H1 (cell line): ENCODE measurements around the gene INAFM1. TPM values are rescaled to one million over a fixed set of nuclear protein-coding genes. Genes with fewer than 3 reads are reported as not detected.

Experiments
- CTCF ChIA-PET: fragments of 300-600 bp; sonication (Branson Sonifier 250); formaldehyde crosslinking; loops from one replicate; lab custom pipeline; 2021; ENCODE audit not compliant: partially characterized antibody; lab: Charles Lee
- POLR2A ChIA-PET: fragments of 300-600 bp; sonication (Branson Sonifier 250); formaldehyde crosslinking; loops from one replicate; lab custom pipeline; 2021; ENCODE audit warnings: inconsistent platforms; ENCODE audit not compliant: partially characterized antibody; lab: Charles Lee
- DNase-seq, 2 experiments: peaks; one replicate each; pipeline versions ENCODE4 v3.0.0 to v3.0.0-alpha.2; 2010 to 2022; ENCODE audit warnings: low spot score in 2 of 2, low read depth in 1 of 2, mixed read lengths in 1 of 2
- FAIRE-seq: peaks from 2 replicates; lab custom pipeline; 2011; peaks lifted over from hg19 to GRCh38; lab: Jason Lieb, UNC
- H2AFZ ChIP-seq: 2 replicates; pipeline ENCODE4 v1.8.1; 2012; ENCODE audit warnings: low read length, inconsistent platforms
- H2AK5ac ChIP-seq: 2 replicates; pipeline ENCODE4 v1.6.1; 2013; ENCODE audit warnings: low read depth, low read length
- H2BK120ac ChIP-seq: replicated peaks from 2 replicates; pipeline ENCODE3; 2013; ENCODE audit warnings: low read depth, low read length, inconsistent platforms
- H2BK12ac ChIP-seq: 2 replicates; pipeline ENCODE4 v1.6.1; 2013; ENCODE audit warnings: low read depth, low read length
- H2BK15ac ChIP-seq: 2 replicates; pipeline ENCODE4 v1.6.1; 2013; ENCODE audit warnings: low read length
- H2BK20ac ChIP-seq: 2 replicates; pipeline ENCODE4 v1.6.1; 2013; ENCODE audit warnings: low read length
- H2BK5ac ChIP-seq: 2 replicates; pipeline ENCODE4 v1.6.1; 2013; ENCODE audit warnings: low read depth, low read length
- H3K14ac ChIP-seq: 2 replicates; pipeline ENCODE4 v1.6.1; 2013; ENCODE audit warnings: inconsistent platforms; ENCODE audit not compliant: insufficient read length
- H3K18ac ChIP-seq: 2 replicates; pipeline ENCODE4 v1.6.1; 2013; ENCODE audit warnings: low read length; ENCODE audit errors: extremely low read depth
- H3K23ac ChIP-seq: 2 replicates; pipeline ENCODE4 v1.6.1; 2013; ENCODE audit warnings: inconsistent platforms; ENCODE audit not compliant: insufficient read length
- H3K23me2 ChIP-seq: 2 replicates; pipeline ENCODE4 v1.6.1; 2013; ENCODE audit warnings: low read depth, low read length
- H3K27ac ChIP-seq: 2 replicates; pipeline ENCODE4 v1.6.1; 2011; ENCODE audit warnings: low read depth, low read length, inconsistent platforms
- H3K27me3 ChIP-seq, 4 experiments: replicated peaks in 1 of 4; 1 replicate in 1 of 4; 2 replicates in 3 of 4; pipeline versions ENCODE4 v1.6.1 to v1.8.1; 2011 to 2013; ENCODE audit warnings: low read length in 3 of 4, mild to moderate bottlenecking in 3 of 4, inconsistent platforms in 2 of 4, mixed read lengths in 2 of 4, moderate library complexity in 1 of 4; ENCODE audit not compliant: control insufficient read depth in 3 of 4, insufficient read depth in 3 of 4; ENCODE audit errors: extremely low read depth in 1 of 4
- H3K36me3 ChIP-seq, 4 experiments: 2 replicates each; pipeline versions ENCODE4 v1.6.1 to v1.8.1; 2011 to 2013; ENCODE audit warnings: mild to moderate bottlenecking in 4 of 4, low read length in 3 of 4, moderate library complexity in 2 of 4, control low read depth in 1 of 4, inconsistent platforms in 1 of 4; ENCODE audit not compliant: insufficient read depth in 4 of 4, control insufficient read depth in 2 of 4
- H3K4ac ChIP-seq: replicated peaks from 2 replicates; pipeline ENCODE3; 2013; ENCODE audit warnings: low read length, low read depth, mixed read lengths, inconsistent platforms; ENCODE audit not compliant: insufficient read length
- H3K4me1 ChIP-seq, 4 experiments: replicated peaks in 1 of 4; 1 replicate in 1 of 4; 2 replicates in 3 of 4; pipeline versions ENCODE4 v1.6.1 to v1.8.1; 2011 to 2013; ENCODE audit warnings: low read length in 3 of 4, inconsistent platforms in 2 of 4, mixed read lengths in 1 of 4; ENCODE audit not compliant: insufficient read depth in 4 of 4, control insufficient read depth in 3 of 4
- H3K4me2 ChIP-seq, 2 experiments: 2 replicates each; pipeline versions ENCODE4 v1.6.1 to v1.8.1; 2011 to 2013; ENCODE audit warnings: low read depth in 2 of 2, low read length in 2 of 2, control low read depth in 1 of 2, inconsistent platforms in 1 of 2, mild to moderate bottlenecking in 1 of 2; ENCODE audit not compliant: insufficient read depth in 1 of 2
- H3K4me3 ChIP-seq, 4 experiments: fragments of 200-600, 300-600 bp in 1 of 4; sonication (generic), shearing (Covaris generic), sonication (Bioruptor Twin) in 1 of 4; 2 replicates each; pipeline versions ENCODE4 v1.5.1 to v1.8.1; 2011 to 2016; ENCODE audit warnings: low read length in 4 of 4, low read depth in 3 of 4, control low read depth in 2 of 4, inconsistent platforms in 2 of 4, mild to moderate bottlenecking in 2 of 4, mixed read lengths in 1 of 4, moderate library complexity in 1 of 4; ENCODE audit not compliant: insufficient read depth in 2 of 4; ENCODE audit errors: extremely low read depth in 1 of 4
- H3K56ac ChIP-seq: replicated peaks from 2 replicates; pipeline ENCODE3; 2013; ENCODE audit warnings: low read depth, mild to moderate bottlenecking, mixed read lengths, low read length, inconsistent platforms; ENCODE audit not compliant: insufficient read length
- H3K79me1 ChIP-seq: 2 replicates; pipeline ENCODE4 v1.6.1; 2013; ENCODE audit warnings: low read depth, low read length, control low read depth
- H3K79me2 ChIP-seq, 2 experiments: 2 replicates each; pipeline versions ENCODE4 v1.6.1 to v1.8.1; 2012 to 2013; ENCODE audit warnings: low read length in 2 of 2, mild to moderate bottlenecking in 2 of 2, inconsistent platforms in 1 of 2; ENCODE audit not compliant: insufficient read depth in 2 of 2, control insufficient read depth in 1 of 2
- H3K9ac ChIP-seq, 4 experiments: replicated peaks in 1 of 4; 1 replicate in 1 of 4; 2 replicates in 3 of 4; pipeline versions ENCODE4 v1.6.1 to v1.8.1; 2011 to 2013; ENCODE audit warnings: low read depth in 3 of 4, low read length in 3 of 4, control low read depth in 2 of 4, mild to moderate bottlenecking in 2 of 4, moderate library complexity in 2 of 4, inconsistent platforms in 1 of 4; ENCODE audit errors: extremely low read depth in 1 of 4
- H3K9me3 ChIP-seq, 2 experiments: 2 replicates each; pipeline versions ENCODE4 v1.6.1 to v1.8.1; 2012 to 2013; ENCODE audit warnings: mild to moderate bottlenecking in 2 of 2, moderate library complexity in 2 of 2, control low read depth in 1 of 2, inconsistent platforms in 1 of 2, low read depth in 1 of 2, low read length in 1 of 2, mixed read lengths in 1 of 2; ENCODE audit not compliant: insufficient read depth in 2 of 2
- H4K20me1 ChIP-seq, 2 experiments: replicated peaks in 1 of 2; 2 replicates each; pipeline versions ENCODE3 to v1.8.1; 2011 to 2013; ENCODE audit warnings: inconsistent platforms in 2 of 2, low read length in 2 of 2, mild to moderate bottlenecking in 1 of 2; ENCODE audit not compliant: insufficient read depth in 2 of 2, control insufficient read depth in 1 of 2
- H4K5ac ChIP-seq: 2 replicates; pipeline ENCODE4 v1.6.1; 2013; ENCODE audit warnings: low read length, low read depth, mixed read lengths, inconsistent platforms; ENCODE audit not compliant: insufficient read length
- H4K8ac ChIP-seq: 2 replicates; pipeline ENCODE4 v1.8.0; 2013; ENCODE audit warnings: mild to moderate bottlenecking, moderate library complexity, low read length, inconsistent platforms; ENCODE audit not compliant: insufficient read depth; ENCODE audit errors: extremely low read depth
- H4K91ac ChIP-seq: replicated peaks from 2 replicates; pipeline ENCODE3; 2013; ENCODE audit warnings: low read length, mixed read lengths, inconsistent platforms; ENCODE audit not compliant: insufficient read length
- BCL11A ChIP-seq, 2 experiments: IDR thresholded peaks; one replicate each; pipeline ENCODE4 v1.6.1; 2011; ENCODE audit warnings: low read depth in 2 of 2, low read length in 2 of 2, mild to moderate bottlenecking in 2 of 2
- CHD2 ChIP-seq: IDR thresholded peaks from 2 replicates; pipeline ENCODE4 v1.6.1; 2012; ENCODE audit warnings: low read length, improper control_type of control experiment
- CTBP2 ChIP-seq: IDR thresholded peaks from 2 replicates; pipeline ENCODE4 v1.7.0; 2011; ENCODE audit warnings: borderline replicate concordance, mild to moderate bottlenecking, moderate library complexity, mixed read lengths, low read length; ENCODE audit not compliant: insufficient read depth, insufficient read length
- MAFK ChIP-seq: IDR thresholded peaks from 2 replicates; pipeline ENCODE4 v1.6.1; 2012; ENCODE audit warnings: low read depth, mild to moderate bottlenecking, improper control_type of control experiment, low read length
- NANOG ChIP-seq: IDR thresholded peaks from 2 replicates; pipeline ENCODE4 v1.6.1; 2011; ENCODE audit warnings: low read length, low read depth, mild to moderate bottlenecking, inconsistent platforms; ENCODE audit not compliant: insufficient read depth, poor library complexity, severe bottlenecking
- POLR2A ChIP-seq, 2 experiments: IDR thresholded peaks; 1 replicate in 1 of 2; 2 replicates in 1 of 2; pipeline ENCODE4 v1.6.1; 2011; ENCODE audit warnings: low read depth in 2 of 2, low read length in 2 of 2, mild to moderate bottlenecking in 2 of 2; ENCODE audit errors: control extremely low read depth in 1 of 2
- POLR2AphosphoS5 ChIP-seq: IDR thresholded peaks from 2 replicates; pipeline ENCODE4 v1.6.1; 2011; ENCODE audit warnings: low read depth, low read length
- RAD21 ChIP-seq, 2 experiments: IDR thresholded peaks in 1 of 2; conservative IDR thresholded peaks in 1 of 2; 2 replicates each; pipeline ENCODE4 v1.6.1; 2011; ENCODE audit warnings: low read depth in 2 of 2, low read length in 2 of 2, improper control_type of control experiment in 1 of 2, inconsistent platforms in 1 of 2, mild to moderate bottlenecking in 1 of 2, moderate library complexity in 1 of 2
- RFX5 ChIP-seq: IDR thresholded peaks from 2 replicates; pipeline ENCODE4 v1.6.1; 2011; ENCODE audit warnings: low read depth, low read length, improper control_type of control experiment, borderline replicate concordance
- RNF2 ChIP-seq: fragments of 200-900, 300-1000 bp; sonication (generic); IDR thresholded peaks from 2 replicates; pipeline ENCODE4 v1.7.1; 2016; ENCODE audit warnings: borderline replicate concordance, low read depth, mild to moderate bottlenecking, antibody characterized with exemption, low read length; ENCODE audit not compliant: poor library complexity, severe bottlenecking; ENCODE audit errors: missing control alignments
- SIX5 ChIP-seq: IDR thresholded peaks from 2 replicates; pipeline ENCODE4 v1.6.1; 2011; ENCODE audit warnings: mild to moderate bottlenecking, low read depth, low read length
- SP2 ChIP-seq: IDR thresholded peaks from 2 replicates; pipeline ENCODE4 v1.6.1; 2012; ENCODE audit warnings: mild to moderate bottlenecking, low read length, inconsistent platforms
- TCF12 ChIP-seq: IDR thresholded peaks from 2 replicates; pipeline ENCODE4 v1.6.1; 2011; ENCODE audit warnings: low read depth, mild to moderate bottlenecking, low read length
- WGBS, 2 experiments: shearing (Covaris generic) in 1 of 2; methylation state at CpG; one replicate each; pipeline versions ENCODE4 v1.1.6 to v1.1.7; 2013 to 2015; ENCODE audit warnings: low lambda C conversion rate in 2 of 2, mixed read lengths in 2 of 2, inconsistent platforms in 1 of 2, low coverage in 1 of 2, missing lambda C conversion rate in 1 of 2; ENCODE audit not compliant: insufficient replicate concordance in 2 of 2, insufficient coverage in 1 of 2, insufficient read length in 1 of 2; ENCODE audit errors: extremely low coverage in 1 of 2, missing lambda C conversion rate in 1 of 2; 5-methylcytosine and 5-hydroxymethylcytosine counted together
- polyA plus RNA-seq, 7 experiments: library from polyadenylated mRNA; depleted of rRNA in 3 of 7; stranded (reverse) in 5 of 7; unstranded in 2 of 7; fragments of >200 nt in 5 of 7; fragments of 200-250 nt in 2 of 7; gene quantifications; 1 replicate in 5 of 7; 2 replicates in 1 of 7; 4 replicates in 1 of 7; pipeline versions ENCODE4 v1.2.1 to v1.2.3, GENCODE V29; 2011 to 2013; ENCODE audit warnings: missing spikeins in 2 of 7, mixed read lengths in 2 of 7
- total RNA-seq: library from RNA; stranded (reverse); fragmentation: NEBNext Ultra II Directional; extraction: Animal tissue kit (Norgen Biotek cat#: 25700); gene quantifications from 2 replicates; pipeline ENCODE4 v1.2.1, GENCODE V29; 2021

Gene INAFM1
- total and polyA plus RNA-seq, 2 of the 8 experiments (the other 6 are each of a cell fraction or from before 2014, with no cell fraction given): 2.6 to 3.4 TPM

GRCh38 chr19:47323872-47324271 lies 49.2 kb downstream of the INAFM1 start:
- H3K56ac ChIP-seq: no peak overlapping the region
- no peaks in the 10 kb centered on the region; a peak in 2 of 7 replicates for H3K27me3 ChIP-seq
- 0 out of 2 replicates have a peak overlapping the region, but pooled peaks have one; percentile 86 for H4K8ac ChIP-seq
- H4K20me1 ChIP-seq: no peaks in the 10 kb centered on the region
- no peak overlapping the region for H4K5ac ChIP-seq
- no peak overlapping the region for H3K4me2 ChIP-seq
- H3K4me3 ChIP-seq: no peak overlapping the region
- H3K4me1 ChIP-seq: peaks cover 0 to 3% (median 0%) of the 10 kb centered on the region in 4 experiments; a peak in 1 of 7 replicates
- no peak for FAIRE-seq
- no peak overlapping the region for H2AK5ac ChIP-seq
- H2BK15ac ChIP-seq: no peak overlapping the region; the same call in 1 of the 2 replicates
- ChIA-PET POLR2A (interaction anchor here (1.2 to 1.7 kb wide), 2 partner anchors 59 to 95 kb away, joined by 3 to 4 read pairs; partner anchors contain the start of gene MEIS3), CTCF (interaction anchor here (0.8 to 3.3 kb wide), 6 partner anchors 11 to 383 kb away, joined by 3 to 23 read pairs (median 4); partner anchors contain the start of gene DHX34)
- no peak overlapping the region for H3K18ac ChIP-seq
- no peak overlapping the region for H3K23ac ChIP-seq
- no peak overlapping the region for H2BK12ac ChIP-seq
- H3K4ac ChIP-seq: no peak overlapping the region
- H4K91ac ChIP-seq: no peak overlapping the region
- no peak overlapping the region for H2BK120ac ChIP-seq
- H2BK20ac ChIP-seq: no peak overlapping the region
- no peak overlapping the region for H2AFZ ChIP-seq
- H3K23me2 ChIP-seq: no peaks in the 10 kb centered on the region
- no peak overlapping the region for H2BK5ac ChIP-seq
- 89% methylated on average over 12 of the region's 12 CpGs; no CpG with 5 or more reads in 1 of the 2 experiments for WGBS, 2 experiments
- DNase-seq: no peak
- no peaks in the 10 kb centered on the region for H3K79me1 ChIP-seq
- TF ChIP-seq RNF2 (no peak), SP2 (no peak), CTBP2 (no peak), POLR2A (IDR thresholded peaks at IDR 0.05; ENCODE audit: control extremely low read depth in 1 of 2, low read depth in 2 of 2, low read length in 2 of 2) (no peak), RAD21 (IDR thresholded peaks at IDR 0.05 in 1 of 2, conservative IDR thresholded peaks at IDR 0.05 in 1 of 2; ENCODE audit: low read depth in 2 of 2, low read length in 2 of 2) (no peak), RFX5 (no peak), POLR2AphosphoS5 (no peak), SIX5 (no peak), MAFK (no peak), BCL11A (IDR thresholded peaks at IDR 0.05; ENCODE audit: low read depth in 2 of 2, low read length in 2 of 2) (no peak), NANOG (no peak), CHD2 (no peak), TCF12 (no peak)
- no peaks in the 10 kb centered on the region for H3K79me2 ChIP-seq
- H3K36me3 ChIP-seq: no peaks in the 10 kb centered on the region
- no peak overlapping the region for H3K27ac ChIP-seq
- no peak overlapping the region for H3K9ac ChIP-seq
- H3K9me3 ChIP-seq: no peaks in the 10 kb centered on the region
- H3K14ac ChIP-seq: no peak overlapping the region
